Stimulated activated naive CD4-positive, alpha-beta T cell treated with Interleukin-2 at 50 U/mL for 16 hours (primary cell): ENCODE results near the gene KRTAP5-1.

ENCODE experiments used
- DNase-seq: peaks from one replicate; lab custom pipeline; 2025; lab: John Stamatoyannopoulos, UW

The KRTAP5-1 gene

GRCh38 chr11:1559111-1559951, 25.8 kb downstream of the KRTAP5-1 start:
- DNase-seq, result no peak

GRCh38 chr11:1558775-1559110, 26.3 kb downstream of the KRTAP5-1 start:
- no peak for DNase-seq

- no peak for DNase-seq
Observed at GRCh38 chr11:1557904-1558774, 26.9 kb downstream of the KRTAP5-1 start.

GRCh38 chr11:1557051-1557884, 27.8 kb downstream of the KRTAP5-1 start:
- no peak for DNase-seq

GRCh38 chr11:1556278-1556902, 28.7 kb downstream of the KRTAP5-1 start:
- no peak for DNase-seq

- DNase-seq, result no peak
Observed at GRCh38 chr11:1555713-1556153, 29.4 kb downstream of the KRTAP5-1 start.

GRCh38 chr11:1554981-1555712, 29.9 kb downstream of the KRTAP5-1 start:
- DNase-seq, result no peak

GRCh38 chr11:1553808-1554594, 31.1 kb downstream of the KRTAP5-1 start:
- no peak for DNase-seq

GRCh38 chr11:1549338-1550330, 35.4 kb downstream of the KRTAP5-1 start:
- no peak for DNase-seq

GRCh38 chr11:1548221-1549070, 36.6 kb downstream of the KRTAP5-1 start:
- DNase-seq, result no peak

- no peak for DNase-seq
Observed at GRCh38 chr11:1547467-1548098, 37.5 kb downstream of the KRTAP5-1 start.

- peak; percentile 27 for DNase-seq
Observed at GRCh38 chr11:1546536-1547466, 38.3 kb downstream of the KRTAP5-1 start.

GRCh38 chr11:1546077-1546535, 39.0 kb downstream of the KRTAP5-1 start:
- no peak for DNase-seq

- no peak for DNase-seq
Observed at GRCh38 chr11:1545432-1545831, 39.7 kb downstream of the KRTAP5-1 start.

GRCh38 chr11:1544536-1544935, 40.5 kb downstream of the KRTAP5-1 start:
- DNase-seq, result no peak

GRCh38 chr11:1543606-1544263, 41.3 kb downstream of the KRTAP5-1 start:
- DNase-seq, result no peak
